ENCODE measurements around the gene SGSM2. TPM values are rescaled to one million over a fixed set of nuclear protein-coding genes. Genes with fewer than 3 reads are reported as not detected.

The SGSM2 gene
- total and polyA plus RNA-seq, 2 of the 8 experiments (the other 6 are each of a cell fraction or from before 2014, with no cell fraction given) = 44.5 to 77.7 TPM

- ChIA-PET POLR2A (ENCODE audit: partially characterized antibody) (interaction anchor here (0.8 to 15.4 kb wide), 12 partner anchors 8 to 52 kb away, joined by 3 to 193 read pairs (median 4); partner anchors contain the start of gene MNT), CTCF (ENCODE audit: partially characterized antibody) (interaction anchor here (0.7 to 11.8 kb wide), 9 partner anchors 10 to 278 kb away, joined by 3 to 216 read pairs (median 48); partner anchors contain the start of gene MNT)
- Histone ChIP-seq H2BK15ac (ENCODE audit: low read length) (no peak overlapping the region), H2BK120ac (replicated peaks; ENCODE audit: low read depth, low read length) (no peak overlapping the region), H3K79me2 (ENCODE audit: control insufficient read depth in 1 of 2, insufficient read depth in 2 of 2, low read length in 2 of 2) (no peaks in the 10 kb centered on the region), H3K18ac (ENCODE audit: extremely low read depth, low read length) (no peak overlapping the region), H3K4me3 (ENCODE audit: extremely low read depth in 1 of 4, insufficient read depth in 2 of 4, low read depth in 3 of 4, low read length in 4 of 4) (no peak overlapping the region), H3K79me1 (ENCODE audit: low read depth, low read length) (no peaks in the 10 kb centered on the region; the same call in 1 of the 2 replicates), H3K9me3 (ENCODE audit: insufficient read depth in 2 of 2, low read depth in 1 of 2, low read length in 1 of 2) (no peaks in the 10 kb centered on the region), H3K4ac (replicated peaks; ENCODE audit: insufficient read length, low read depth, low read length) (no peak overlapping the region), H3K4me2 (ENCODE audit: insufficient read depth in 1 of 2, low read depth in 2 of 2, low read length in 2 of 2) (no peak overlapping the region), H3K27me3 (replicated peaks in 1 of 4; ENCODE audit: control insufficient read depth in 3 of 4, extremely low read depth in 1 of 4, insufficient read depth in 3 of 4, low read length in 3 of 4) (no peaks in the 10 kb centered on the region), H3K23ac (ENCODE audit: insufficient read length) (no peak overlapping the region), H2AFZ (ENCODE audit: low read length) (no peak overlapping the region), H4K91ac (replicated peaks; ENCODE audit: insufficient read length, low read length) (no peak overlapping the region), H3K14ac (ENCODE audit: insufficient read length) (no peak overlapping the region), H2BK12ac (ENCODE audit: low read depth, low read length) (no peak overlapping the region), H4K20me1 (replicated peaks in 1 of 2; ENCODE audit: control insufficient read depth in 1 of 2, insufficient read depth in 2 of 2, low read length in 2 of 2) (peaks cover 2% of the 10 kb centered on the region in 2 experiments), H3K36me3 (ENCODE audit: control insufficient read depth in 2 of 4, insufficient read depth in 4 of 4, low read length in 3 of 4) (peaks cover 0 to 8% (median 3%) of the 10 kb centered on the region in 4 experiments; a peak in 3 of 8 replicates), H3K4me1 (replicated peaks in 1 of 4; ENCODE audit: control insufficient read depth in 3 of 4, insufficient read depth in 4 of 4, low read length in 3 of 4) (peaks cover 0 to 15% (median 6%) of the 10 kb centered on the region in 4 experiments; a peak in 5 of 7 replicates), H2BK5ac (ENCODE audit: low read depth, low read length) (no peak overlapping the region), H3K9ac (replicated peaks in 1 of 4; ENCODE audit: extremely low read depth in 1 of 4, low read depth in 3 of 4, low read length in 3 of 4) (no peak overlapping the region), H3K56ac (replicated peaks; ENCODE audit: insufficient read length, low read depth, low read length) (no peak overlapping the region), H3K23me2 (ENCODE audit: low read depth, low read length) (no peaks in the 10 kb centered on the region), H4K5ac (ENCODE audit: insufficient read length, low read depth, low read length) (no peak overlapping the region), H4K8ac (ENCODE audit: extremely low read depth, insufficient read depth, low read length) (no peak overlapping the region), H2BK20ac (ENCODE audit: low read length) (no peak overlapping the region), H2AK5ac (ENCODE audit: low read depth, low read length) (no peak overlapping the region), H3K27ac (ENCODE audit: low read depth, low read length) (no peak overlapping the region)
- TF ChIP-seq TBP (IDR thresholded peaks at IDR 0.05; ENCODE audit: low read depth, low read length) (no peak), SP1 (IDR thresholded peaks at IDR 0.05; ENCODE audit: low read depth, low read length) (no peak), USF2 (IDR thresholded peaks at IDR 0.05; ENCODE audit: low read length) (no peak), SRF (IDR thresholded peaks at IDR 0.05; ENCODE audit: low read depth, low read length) (no peak), POLR2AphosphoS5 (IDR thresholded peaks at IDR 0.05; ENCODE audit: low read depth, low read length) (0 out of 2 replicates have a peak, but pooled peaks have one; percentile 12)
- DNase-seq (ENCODE audit: low read depth in 1 of 2, low spot score in 2 of 2) = no peak
- WGBS, 2 experiments (ENCODE audit: extremely low coverage in 1 of 2, insufficient coverage in 1 of 2, insufficient read length in 1 of 2, insufficient replicate concordance in 2 of 2, low coverage in 1 of 2, low lambda C conversion rate in 2 of 2, missing lambda C conversion rate in 1 of 2) = 88% methylated on average over 15 of the region's 15 CpGs; no CpG with 5 or more reads in 1 of the 2 experiments
- FAIRE-seq = no peak
These were observed 43.8 kb downstream of the SGSM2 start for GRCh38 chr17:2380950-2381649.

Measured in H1 (cell line).